Stromal cell of bone marrow (primary cell): ENCODE data around the gene SMIM10.
"Not testable (repeated sequence)": the region's sequence is repeated elsewhere in the genome, so short reads cannot be mapped to it uniquely, and the experiment has no call there.

Experiments
- DNase-seq: peaks from one replicate; pipeline ENCODE4 v3.0.0-alpha.2; 2012; ENCODE audit warnings: low read depth

Gene SMIM10

GRCh38 chrX:134990801-134991481, at the start of gene SMIM10:
Gene SMIM10, plus strand, starts transcription at chrX:134990991. Its CDS starts 105 bp downstream, at chrX:134991096.
- DNase-seq: peak; percentile 62

GRCh38 chrX:134946364-134946763, 44.4 kb upstream of the SMIM10 start:
- DNase-seq: not testable (repeated sequence)

DNA sequence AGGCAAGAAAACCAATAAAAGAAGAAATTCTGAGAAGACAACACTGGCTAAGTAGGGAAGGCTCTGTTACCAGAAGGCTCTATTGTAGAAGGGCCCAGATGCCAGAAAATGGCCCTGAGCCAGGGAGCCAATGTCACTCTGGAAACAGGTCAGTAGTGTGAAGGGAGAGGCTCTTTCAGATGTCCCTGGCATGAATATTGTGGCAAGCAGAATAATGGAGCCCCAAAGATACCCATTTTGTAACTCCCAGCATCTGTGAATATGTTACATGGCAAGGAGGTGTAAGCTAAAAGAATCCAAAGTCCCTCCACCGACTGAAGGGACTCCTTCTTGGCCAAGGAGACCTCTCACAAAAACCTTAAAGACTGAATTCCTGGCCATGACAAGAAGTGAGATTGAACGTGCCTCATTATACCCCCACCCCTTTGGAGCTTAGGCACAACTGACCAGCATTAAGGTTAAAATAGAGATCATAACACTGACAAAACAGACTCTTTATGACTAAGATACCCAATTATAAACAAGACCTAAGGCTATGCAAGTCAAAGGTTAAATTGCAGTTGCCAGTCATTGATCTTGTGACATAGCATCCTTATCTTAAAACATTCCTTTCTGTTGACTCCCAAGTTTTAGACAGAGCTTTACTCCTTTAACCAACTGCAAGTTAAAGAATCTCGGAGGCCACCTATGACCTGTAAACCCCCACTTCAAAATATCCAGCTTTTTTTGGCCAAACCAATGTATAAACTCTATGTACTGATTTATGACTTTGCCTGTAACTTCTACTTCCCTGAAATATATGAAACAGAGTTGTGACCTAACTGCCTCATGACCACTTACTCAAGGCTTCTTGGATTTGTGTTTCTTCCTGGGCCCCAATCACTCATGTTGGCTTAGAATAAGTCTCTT, 42.2 kb upstream of the SMIM10 start:
- DNase-seq: peak; percentile 27

GRCh38 chrX:134949271-134949670, 41.5 kb upstream of the SMIM10 start:
- no peak for DNase-seq

DNA sequence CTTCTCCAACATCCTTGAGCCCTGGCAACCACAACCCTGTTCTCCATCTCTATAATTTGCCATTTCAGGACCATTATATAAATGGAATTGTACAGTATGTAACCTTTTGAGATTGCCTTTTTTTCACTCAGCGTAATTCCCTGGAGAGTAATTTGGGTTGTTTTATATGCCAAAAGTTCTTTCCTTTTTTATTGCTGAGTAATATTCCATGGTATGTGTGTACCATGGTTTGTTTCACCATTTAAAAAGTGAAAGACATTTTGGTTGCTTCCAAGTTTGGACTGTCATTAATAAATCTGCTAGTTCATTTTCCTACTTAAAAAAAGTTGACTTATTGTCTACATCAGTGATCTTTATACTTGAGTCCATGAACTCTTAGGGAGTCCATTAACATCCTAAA, 33.0 kb upstream of the SMIM10 start:
- no peak for DNase-seq

DNA sequence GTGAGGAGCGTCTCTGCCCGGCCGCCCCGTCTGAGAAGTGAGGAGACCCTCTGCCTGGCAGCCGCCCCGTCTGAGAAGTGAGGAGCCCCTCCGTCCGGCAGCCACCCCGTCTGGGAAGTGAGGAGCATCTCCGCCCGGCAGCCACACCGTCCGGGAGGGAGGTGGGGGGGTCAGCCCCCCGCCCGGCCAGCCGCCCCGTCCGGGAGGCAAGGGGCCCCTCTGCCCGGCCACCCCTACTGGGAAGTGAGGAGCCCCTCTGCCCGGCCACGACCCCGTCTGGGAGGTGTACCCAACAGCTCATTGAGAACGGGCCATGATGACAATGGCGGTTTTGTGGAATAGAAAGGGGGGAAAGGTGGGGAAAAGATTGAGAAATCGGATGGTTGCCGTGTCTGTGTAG, 30.4 kb upstream of the SMIM10 start:
- DNase-seq: not testable (repeated sequence)

DNA sequence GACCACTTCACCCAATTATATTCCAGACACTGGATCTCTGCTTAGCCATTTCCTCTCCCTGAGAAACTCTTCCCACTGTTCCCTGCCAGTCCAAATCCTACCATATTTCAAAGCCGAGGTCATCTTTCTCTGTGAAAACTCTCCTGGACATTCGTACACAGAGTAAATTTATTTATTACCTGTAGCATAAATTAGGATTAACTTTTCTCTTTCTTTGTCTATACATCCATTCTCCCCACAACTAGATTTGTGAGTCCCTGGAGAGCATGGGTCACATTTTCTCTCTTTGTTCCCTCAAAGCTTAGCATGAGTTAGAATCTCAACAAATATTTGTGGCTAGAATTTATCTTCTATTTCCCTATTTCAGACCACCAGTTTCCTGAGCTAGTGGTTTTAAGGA, 27.8 kb upstream of the SMIM10 start:
- DNase-seq: no peak

GRCh38 chrX:134969726-134970125, 21.1 kb upstream of the SMIM10 start:
- DNase-seq: peak; percentile 52

DNA sequence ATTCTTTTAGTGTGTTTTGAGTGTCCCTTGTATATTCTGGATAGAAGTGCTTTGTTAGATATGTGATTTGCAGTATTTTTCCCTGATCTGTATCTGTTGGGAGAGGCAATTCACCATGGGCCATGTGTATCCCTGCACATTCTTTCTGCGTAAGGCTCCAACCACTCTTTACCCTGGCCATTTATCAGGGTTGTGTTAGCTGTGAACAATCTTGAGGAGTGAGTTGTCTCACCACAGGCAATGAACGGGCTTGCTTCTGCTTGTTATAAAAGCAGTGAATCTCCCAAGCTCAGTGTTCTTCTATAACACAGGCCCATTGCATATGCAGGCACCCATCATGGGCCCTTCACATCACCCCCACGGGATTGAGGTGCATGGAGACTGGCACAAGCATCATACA, 18.9 kb upstream of the SMIM10 start:
- DNase-seq: no peak

DNA sequence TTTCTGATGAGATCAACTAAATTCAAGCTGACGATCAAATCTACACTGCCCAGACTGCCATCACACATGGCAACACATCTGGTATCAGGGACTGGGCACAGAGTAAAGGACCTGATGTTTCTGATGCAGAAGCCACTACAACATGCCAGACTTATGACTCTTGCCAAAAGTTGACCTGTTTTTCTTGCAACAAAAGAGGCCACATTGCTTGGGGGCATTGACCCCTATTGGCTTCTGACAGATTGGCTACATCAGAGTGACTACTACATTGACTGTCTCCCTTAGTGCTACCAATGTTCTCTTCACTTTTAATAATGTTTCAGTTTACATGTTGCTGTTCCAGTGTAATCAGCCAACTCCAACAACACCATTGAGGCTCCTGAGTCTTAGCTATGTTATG, 15.3 kb upstream of the SMIM10 start:
- no peak for DNase-seq

- DNase-seq: no peak
Measured at GRCh38 chrX:134981910-134982309, 8.9 kb upstream of the SMIM10 start.

DNA sequence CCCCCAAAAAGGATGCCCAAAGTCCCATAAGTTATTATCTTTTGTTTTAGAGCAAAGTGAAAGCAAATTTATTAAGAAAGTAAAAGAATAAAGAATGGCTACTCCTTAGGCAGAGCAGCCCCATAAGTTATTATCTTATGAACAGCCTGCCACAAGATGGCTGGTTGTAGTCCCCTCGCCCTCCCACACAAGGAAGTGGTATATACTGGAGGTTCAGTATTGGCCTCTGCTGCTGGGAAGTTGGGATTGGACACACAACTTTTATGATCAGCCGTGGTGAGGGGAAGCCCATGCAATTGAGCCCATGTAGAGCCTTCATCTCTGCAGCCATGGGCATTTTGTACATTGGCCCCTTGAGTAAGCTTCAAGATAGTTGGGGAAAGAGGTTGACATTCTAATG, 8.0 kb upstream of the SMIM10 start:
- no peak for DNase-seq

DNA sequence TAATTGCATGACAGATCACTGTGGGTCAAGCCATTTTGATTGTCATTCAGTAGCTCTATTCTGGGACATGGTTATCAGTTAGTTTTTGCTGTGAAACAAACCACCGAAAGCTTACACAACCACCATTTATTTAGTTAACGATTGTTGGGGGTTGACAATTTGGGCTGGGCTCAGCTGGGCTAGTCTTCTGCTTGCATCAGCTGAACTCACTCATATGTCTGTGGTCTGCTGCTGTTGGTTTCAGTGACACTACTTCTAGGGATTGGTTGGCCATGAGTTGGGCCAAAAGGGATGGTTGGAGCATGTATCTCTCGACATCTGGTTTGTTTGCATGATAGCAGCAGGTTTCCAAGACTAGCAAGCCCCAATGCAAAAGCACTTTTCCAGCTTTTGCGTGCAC, 5.3 kb upstream of the SMIM10 start:
- DNase-seq: no peak

GRCh38 chrX:134990475-134990800, 353 bp upstream of the SMIM10 start:
- no peak for DNase-seq

GRCh38 chrX:134997646-134998045, 6.9 kb downstream of the SMIM10 start:
- DNase-seq: no peak

- no peak for DNase-seq
Measured at GRCh38 chrX:134998246-134998645, 7.5 kb downstream of the SMIM10 start.

DNA sequence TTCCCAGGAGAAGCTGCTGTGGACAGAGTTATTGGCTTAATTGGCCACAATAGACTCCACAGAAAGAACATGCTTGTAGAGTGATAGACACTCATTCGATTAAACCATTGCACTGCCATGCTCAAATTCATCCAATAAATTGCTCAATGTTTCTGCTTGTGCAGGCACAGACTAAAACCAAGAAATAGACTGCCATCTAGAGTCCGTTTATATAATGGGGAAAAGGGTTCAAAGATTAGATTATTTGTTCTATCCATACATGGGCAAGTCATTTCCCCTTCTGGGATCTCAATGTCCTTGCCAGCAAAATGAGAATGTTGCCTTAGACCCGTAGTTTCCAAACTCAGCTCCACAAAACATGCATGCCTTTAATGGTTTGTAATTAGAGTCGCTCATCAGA, 8.7 kb downstream of the SMIM10 start:
- peak; percentile 40 for DNase-seq

DNA sequence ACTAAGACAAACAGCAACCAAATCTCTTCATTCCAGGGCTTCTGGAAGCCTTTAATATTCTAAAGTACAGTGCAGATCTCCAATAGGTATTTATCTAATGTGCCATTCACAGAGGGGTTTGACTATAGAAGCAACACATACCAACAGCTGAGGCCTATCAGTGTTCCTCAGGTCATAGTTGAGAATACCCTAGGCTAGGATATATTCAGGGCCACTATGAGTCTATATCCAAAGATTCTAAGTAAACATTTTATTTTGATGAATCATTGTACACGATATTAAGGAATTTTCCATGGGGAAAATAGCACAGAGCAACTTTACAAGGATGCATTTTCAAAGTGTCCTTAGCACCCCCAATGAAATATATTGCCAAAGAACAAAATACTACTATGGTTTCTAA, 9.7 kb downstream of the SMIM10 start:
- no peak for DNase-seq

DNA sequence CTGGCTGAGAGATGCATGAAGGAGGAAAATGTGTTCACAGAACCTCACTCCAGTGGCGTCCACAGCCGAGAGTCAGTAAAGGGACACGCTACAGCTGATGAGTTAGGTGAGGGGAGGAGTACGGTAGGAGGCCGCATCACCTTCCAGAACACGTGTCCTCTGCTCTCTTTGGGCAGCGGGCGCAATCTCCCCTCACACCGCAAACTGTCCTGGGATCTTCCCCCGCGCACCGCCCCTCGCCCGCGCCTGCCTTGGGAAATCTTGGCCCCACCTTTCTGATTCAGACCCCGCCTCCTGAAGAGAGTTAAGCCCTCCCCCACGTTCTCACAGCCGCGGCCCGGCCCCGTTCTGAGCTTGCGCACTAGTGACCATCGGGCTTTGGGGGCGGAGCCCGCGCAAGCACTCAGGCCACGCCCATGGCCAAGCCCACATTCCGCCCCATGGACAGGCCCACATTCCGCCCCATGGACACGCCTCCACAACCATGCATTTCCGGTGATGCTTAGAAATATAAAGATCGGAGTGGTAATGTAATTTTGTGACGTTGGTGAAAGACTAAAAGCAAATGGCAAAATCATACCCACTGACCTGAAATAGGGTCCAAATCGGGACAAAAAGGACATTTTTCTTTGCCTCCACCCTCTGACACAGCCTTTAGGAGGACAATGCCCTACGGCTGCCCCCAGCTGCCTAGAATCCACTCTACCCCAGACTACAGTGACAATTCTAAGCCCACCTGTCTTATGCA, 13.3 kb downstream of the SMIM10 start:
- DNase-seq: peak; percentile 67

DNA sequence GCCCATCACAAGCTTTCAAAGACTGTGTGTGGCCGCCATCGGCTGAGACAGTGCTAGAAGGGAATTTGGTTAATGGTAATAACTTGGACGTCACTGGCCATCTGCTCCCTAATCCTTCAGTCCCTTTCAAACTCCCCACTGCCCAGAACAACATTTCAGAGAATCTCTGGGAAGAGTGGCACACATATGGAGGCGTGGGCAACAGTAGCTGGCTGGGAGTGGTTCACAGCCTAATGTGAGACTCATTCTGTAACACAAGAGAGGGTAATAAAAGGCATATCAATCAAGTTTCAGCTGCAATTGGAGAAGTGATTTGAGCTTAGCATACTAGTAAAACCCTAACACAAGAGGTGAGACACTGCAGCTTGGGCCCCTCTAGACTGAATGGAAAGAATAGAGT, 15.4 kb downstream of the SMIM10 start:
- no peak for DNase-seq

GRCh38 chrX:135009057-135009610, 18.3 kb downstream of the SMIM10 start:
- DNase-seq: no peak

GRCh38 chrX:135009838-135010237, 19.0 kb downstream of the SMIM10 start:
- no peak for DNase-seq

- DNase-seq: no peak
Measured at GRCh38 chrX:135010921-135011320, 20.1 kb downstream of the SMIM10 start.
